SJCRH30 (cell line): ENCODE data around the gene AGRN. TPM values are rescaled to one million over a fixed set of nuclear protein-coding genes. Genes with fewer than 3 reads are reported as not detected.
"Not testable (repeated sequence)": the region's sequence is repeated elsewhere in the genome, so short reads cannot be mapped to it uniquely, and the experiment has no call there.

Experiments
- DNase-seq, 2 experiments: peaks; one replicate each; pipeline ENCODE4 v3.0.0-alpha.2; 2015 to 2020
- H3K27ac ChIP-seq: fragments of 250-450 bp; sonication (Bioruptor Pico); 2 replicates; pipeline ENCODE4 v1.5.1; 2020; ENCODE audit warnings: mild to moderate bottlenecking, moderate library complexity
- H3K27me3 ChIP-seq: fragments of 250-450 bp; sonication (Bioruptor Pico); 2 replicates; pipeline ENCODE4 v1.5.1; 2020; ENCODE audit warnings: mild to moderate bottlenecking, moderate library complexity
- H3K36me3 ChIP-seq: fragments of 250-450 bp; sonication (Bioruptor Pico); 2 replicates; pipeline ENCODE4 v1.5.1; 2020; ENCODE audit warnings: mild to moderate bottlenecking, moderate library complexity
- H3K4me1 ChIP-seq: fragments of 250-450 bp; sonication (Bioruptor Pico); 2 replicates; pipeline ENCODE4 v1.5.1; 2020; ENCODE audit warnings: mild to moderate bottlenecking, moderate library complexity
- H3K4me3 ChIP-seq: fragments of 250-450 bp; sonication (Bioruptor Pico); 2 replicates; pipeline ENCODE4 v1.5.1; 2020; ENCODE audit warnings: mild to moderate bottlenecking, moderate library complexity
- H3K9me3 ChIP-seq: fragments of 250-450 bp; sonication (Bioruptor Pico); replicated peaks from 2 replicates; pipeline ENCODE4 v1.5.1; 2020; ENCODE audit warnings: mild to moderate bottlenecking, moderate library complexity
- total RNA-seq: library from RNA; depleted of rRNA; stranded (reverse); fragments of >200 nt; shearing (Covaris generic); gene quantifications from 2 replicates; pipeline ENCODE4 v1.2.3, GENCODE V29; 2014

The AGRN gene
- total RNA-seq, 1 experiment from 2014 or later = 13.7 TPM

DNA sequence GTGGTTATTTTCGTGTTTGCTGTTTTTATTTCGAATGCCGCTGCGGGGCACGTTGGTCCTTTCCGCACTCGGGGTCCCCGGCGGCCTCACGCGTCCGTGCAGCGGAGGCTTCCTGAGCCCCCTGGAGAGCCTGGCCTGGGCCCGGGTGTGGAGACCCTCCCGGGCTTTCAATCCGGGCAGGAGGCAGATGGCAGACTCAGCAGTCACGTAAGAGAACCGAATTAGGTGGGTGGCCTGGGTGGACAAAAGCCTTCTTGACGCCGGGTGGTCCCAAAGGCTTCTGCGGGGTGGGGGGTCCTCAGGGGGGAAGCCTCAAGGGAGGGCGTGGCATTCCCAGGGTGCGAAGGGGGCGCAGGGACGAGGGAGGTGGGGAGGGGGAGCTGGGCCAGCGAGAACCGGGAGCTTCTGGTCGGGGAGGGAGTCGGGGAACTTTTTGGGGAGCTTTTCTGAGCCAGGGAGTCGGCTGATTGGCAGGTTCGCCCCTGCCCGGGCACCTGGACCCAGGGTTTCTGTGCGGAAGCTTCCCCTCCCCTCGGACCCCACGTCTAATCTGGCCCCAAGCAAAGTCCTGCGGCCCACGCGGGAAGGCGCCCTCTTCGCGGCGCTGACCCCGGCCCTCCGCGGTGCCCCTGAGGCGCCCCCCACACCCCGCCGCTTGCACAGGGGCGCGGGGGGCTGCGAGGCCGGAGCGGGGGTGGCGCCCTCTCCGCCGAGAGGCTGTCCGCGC is 18.7 kb upstream of the AGRN start:
- Histone ChIP-seq H3K27me3 (no peaks in the 10 kb centered on the region), H3K36me3 (no peaks in the 10 kb centered on the region), H3K4me1 (peaks cover 20% of the 10 kb centered on the region), H3K9me3 (no peaks in the 10 kb centered on the region), H3K27ac (peak overlapping the region; percentile 94), H3K4me3 (peak overlapping the region; percentile 70)
- DNase-seq = peak; percentile 74 to 79

DNA sequence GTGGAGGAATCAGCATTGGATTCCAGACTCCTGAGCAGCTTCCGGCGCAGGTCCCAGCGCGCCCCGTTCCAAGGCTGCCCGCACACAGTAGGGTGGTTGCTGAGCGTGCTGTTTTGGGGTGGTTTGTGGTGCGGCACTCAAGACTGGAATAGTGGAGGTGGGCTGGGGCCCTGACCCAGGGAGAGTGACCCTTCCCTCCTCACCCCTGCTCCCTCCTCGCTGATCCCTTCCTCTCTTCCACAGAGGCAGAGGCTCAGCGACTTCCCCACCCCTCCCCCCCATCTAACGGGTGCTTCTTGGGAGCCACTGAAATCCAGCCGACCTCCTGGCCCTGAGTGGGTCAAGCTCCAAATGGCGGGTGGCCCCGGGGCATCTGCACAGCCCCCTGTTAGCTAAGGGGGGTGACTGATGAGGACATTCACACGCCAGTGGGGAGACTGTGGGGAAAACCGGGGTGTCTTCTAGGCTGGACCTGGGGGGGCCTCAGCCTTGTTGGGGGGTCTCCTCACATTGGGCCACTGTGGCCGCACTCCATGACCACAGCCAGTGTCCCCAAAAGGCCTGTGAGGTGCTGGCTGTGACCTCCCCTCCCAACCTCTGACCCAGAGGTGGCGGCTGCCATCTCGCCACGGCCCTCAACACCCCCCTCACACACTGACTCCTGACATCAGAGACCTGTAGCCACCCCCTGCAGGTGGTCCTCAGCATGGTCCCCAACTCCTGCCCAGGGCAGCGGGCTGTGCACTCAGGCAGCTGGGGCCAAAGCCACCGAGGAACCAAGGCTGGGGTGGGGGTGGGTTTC is 16.1 kb upstream of the AGRN start:
- H3K36me3 ChIP-seq = no peaks in the 10 kb centered on the region
- H3K27me3 ChIP-seq = no peaks in the 10 kb centered on the region
- no peak for DNase-seq
- H3K9me3 ChIP-seq = no peaks in the 10 kb centered on the region
- H3K4me1 ChIP-seq = peaks cover 24% of the 10 kb centered on the region
- peak overlapping the region; percentile 27 for H3K4me3 ChIP-seq
- peak overlapping the region; percentile 93 for H3K27ac ChIP-seq

DNA sequence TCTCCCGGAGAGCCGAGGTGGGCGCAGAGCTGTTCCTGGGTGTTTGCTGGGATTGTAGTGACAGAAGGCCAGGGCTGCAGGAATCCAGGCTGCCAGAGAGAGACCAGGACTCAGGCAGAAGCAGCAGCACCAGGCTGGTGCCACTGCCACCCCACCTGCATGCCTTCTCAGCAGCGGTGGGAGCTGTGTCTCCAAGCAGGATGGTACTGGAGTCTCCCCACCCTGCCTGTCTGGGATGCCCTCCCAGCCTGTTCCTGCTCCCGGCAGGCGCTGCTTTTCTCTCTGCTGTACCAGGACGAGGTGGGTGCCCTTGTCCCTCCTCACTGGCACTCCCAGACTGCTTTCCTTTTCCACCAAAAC is 15.5 kb upstream of the AGRN start:
- H3K27me3 ChIP-seq = no peaks in the 10 kb centered on the region
- no peak for DNase-seq
- H3K36me3 ChIP-seq = no peaks in the 10 kb centered on the region
- no peaks in the 10 kb centered on the region for H3K9me3 ChIP-seq
- H3K4me3 ChIP-seq = peak overlapping the region; percentile 27
- peak overlapping the region; percentile 93 for H3K27ac ChIP-seq
- H3K4me1 ChIP-seq = peaks cover 24% of the 10 kb centered on the region

DNA sequence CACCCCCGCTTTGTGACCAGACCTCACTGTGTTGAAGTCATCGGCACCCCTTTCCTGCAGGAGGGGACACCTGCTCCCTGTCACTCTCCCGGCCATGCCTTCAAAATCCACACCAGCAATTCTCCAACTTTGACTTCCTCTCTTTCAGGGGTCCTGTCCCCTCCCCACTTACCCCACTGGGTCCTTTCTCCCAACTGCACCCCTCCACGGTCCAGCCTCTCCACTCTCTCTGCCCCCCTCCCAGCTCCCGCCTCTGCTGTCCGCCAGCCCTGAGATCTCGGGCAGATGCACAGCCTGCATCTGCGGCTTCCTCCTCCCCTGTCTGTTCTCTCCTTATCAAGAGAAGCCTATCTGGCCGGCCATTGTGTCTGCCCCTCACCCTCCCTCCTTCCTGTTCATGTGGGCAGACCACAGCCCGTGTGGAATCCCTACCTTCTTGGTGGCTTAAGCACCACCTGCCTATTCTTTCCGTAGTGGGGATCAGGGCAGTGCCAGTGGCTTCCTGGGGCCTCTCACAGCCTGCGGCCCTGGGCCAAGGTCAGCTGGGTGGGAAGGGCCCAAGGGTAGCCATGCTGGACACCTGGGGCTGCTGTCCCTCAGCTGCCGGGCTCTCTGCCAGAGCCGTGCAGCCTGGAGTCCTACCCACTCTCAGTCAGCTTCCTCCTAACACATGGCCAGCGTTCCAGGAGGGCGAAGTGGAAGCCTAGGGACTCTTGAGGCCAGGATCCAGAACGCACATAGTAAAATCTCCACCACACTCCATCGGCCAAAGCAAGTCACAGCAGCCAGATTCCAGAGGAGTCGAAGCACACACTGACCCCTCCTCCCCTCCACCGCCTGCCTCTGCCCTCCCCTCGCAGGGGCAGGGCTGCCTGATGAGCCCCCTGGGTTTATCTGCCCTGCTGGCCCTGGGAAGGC is 14.9 kb upstream of the AGRN start:
- DNase-seq = peak; percentile 88 to 93
- Histone ChIP-seq H3K4me3 (peak overlapping the region; percentile 27), H3K27ac (peak overlapping the region; percentile 93), H3K27me3 (no peaks in the 10 kb centered on the region), H3K36me3 (no peaks in the 10 kb centered on the region), H3K9me3 (no peaks in the 10 kb centered on the region), H3K4me1 (peaks cover 24% of the 10 kb centered on the region)

DNA sequence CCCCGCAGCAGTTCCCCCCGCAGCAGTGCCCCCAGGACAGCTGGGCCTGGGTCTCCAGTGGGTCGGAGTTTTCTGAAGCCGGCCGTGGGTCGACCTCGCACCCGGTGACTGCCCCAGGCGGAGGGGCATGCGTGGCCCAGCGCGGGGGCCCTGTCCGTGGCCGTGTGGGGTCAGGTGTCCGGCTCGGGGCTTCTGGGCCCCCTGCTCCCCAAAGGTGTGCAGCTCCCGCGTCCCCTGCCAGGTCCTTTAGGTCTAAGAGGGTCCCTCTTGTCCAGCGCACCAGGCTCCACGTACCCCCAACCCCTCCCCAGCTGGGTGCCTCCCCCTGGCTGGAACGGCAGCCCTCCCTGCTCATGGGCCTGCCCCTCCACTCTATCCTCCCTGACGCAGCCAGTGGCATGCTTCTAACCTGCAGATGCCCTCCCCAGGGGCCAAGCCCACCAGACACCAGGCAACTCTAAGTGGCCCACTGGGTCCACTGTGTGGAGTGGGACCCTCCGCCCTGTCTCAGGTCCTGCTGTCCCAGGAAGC is 14.1 kb upstream of the AGRN start:
- peak overlapping the region; percentile 27; the same call in 1 of the 2 replicates for H3K4me3 ChIP-seq
- peaks cover 24% of the 10 kb centered on the region for H3K4me1 ChIP-seq
- H3K27ac ChIP-seq = peak overlapping the region; percentile 93
- no peaks in the 10 kb centered on the region for H3K9me3 ChIP-seq
- H3K36me3 ChIP-seq = no peaks in the 10 kb centered on the region
- H3K27me3 ChIP-seq = no peaks in the 10 kb centered on the region
- no peak for DNase-seq

DNA sequence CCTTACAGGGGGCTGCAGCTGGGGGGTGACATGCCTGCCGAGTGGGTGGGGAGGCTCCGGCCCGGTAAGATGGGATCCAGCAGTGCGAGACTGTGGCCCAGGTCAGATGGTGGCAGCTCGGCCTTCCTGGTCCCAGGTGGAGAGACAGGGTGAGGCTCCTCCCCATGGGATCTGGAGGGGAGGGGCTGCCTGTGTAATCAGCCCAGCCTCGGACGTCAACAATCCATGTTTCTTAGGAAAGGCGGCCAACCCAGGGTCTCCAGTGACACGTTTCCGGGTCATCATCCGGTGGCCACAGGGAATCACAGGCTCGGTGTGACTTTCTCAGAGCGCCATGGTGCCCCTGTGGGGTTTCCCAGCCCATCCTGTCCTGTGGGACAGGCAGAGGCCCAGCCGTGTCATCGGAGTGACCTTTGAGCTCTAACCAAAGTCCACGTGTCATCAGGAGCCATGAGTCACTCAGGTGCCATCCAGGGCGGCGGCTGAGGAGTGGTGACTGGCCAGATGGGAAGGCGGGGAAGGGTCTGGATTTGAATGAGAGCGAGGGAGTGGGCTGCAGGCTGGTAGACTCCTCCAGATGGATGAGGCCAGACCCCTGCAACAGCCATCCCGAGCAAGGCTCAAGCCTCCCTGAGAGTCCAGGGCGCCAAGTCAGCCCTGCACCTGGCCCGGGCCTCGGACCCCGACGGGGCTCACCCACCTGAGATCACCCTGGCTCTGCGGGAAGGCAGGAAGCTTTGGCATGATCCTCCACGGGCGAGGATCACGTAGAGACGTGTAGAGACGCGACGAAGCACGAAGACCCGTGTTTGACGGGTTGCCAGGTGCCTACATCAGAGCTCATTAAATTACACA is 13.4 kb upstream of the AGRN start:
- H3K9me3 ChIP-seq = no peaks in the 10 kb centered on the region
- peaks cover 24% of the 10 kb centered on the region for H3K4me1 ChIP-seq
- no peaks in the 10 kb centered on the region for H3K36me3 ChIP-seq
- no peak for DNase-seq
- H3K27ac ChIP-seq = peak overlapping the region; percentile 93; the same call in 1 of the 2 replicates
- no peaks in the 10 kb centered on the region for H3K27me3 ChIP-seq
- no peak overlapping the region for H3K4me3 ChIP-seq

DNA sequence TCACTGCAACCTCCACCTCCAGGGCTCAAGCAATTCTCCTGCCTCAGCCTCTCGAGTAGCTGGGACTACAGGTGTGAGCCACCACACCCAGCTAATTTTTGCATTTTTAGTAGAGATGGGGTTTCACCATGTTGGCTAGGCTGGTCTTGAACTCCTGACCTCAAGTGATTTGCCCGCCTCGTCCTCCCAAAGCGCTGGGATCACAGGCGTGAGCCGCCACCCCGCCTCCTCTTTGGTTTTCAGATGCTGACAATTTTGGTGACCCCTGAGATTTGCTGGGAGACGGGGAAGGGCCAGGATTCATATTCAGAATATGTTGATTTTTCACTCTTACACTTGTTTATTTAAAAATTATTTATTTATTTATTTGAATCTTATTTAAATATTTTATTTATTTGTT is 9.8 kb upstream of the AGRN start:
- H3K4me1 ChIP-seq = peaks cover 13% of the 10 kb centered on the region
- H3K4me3 ChIP-seq, DNase-seq, H3K9me3 ChIP-seq, H3K27ac ChIP-seq, H3K36me3 ChIP-seq, H3K27me3 ChIP-seq: not testable (repeated sequence)

DNA sequence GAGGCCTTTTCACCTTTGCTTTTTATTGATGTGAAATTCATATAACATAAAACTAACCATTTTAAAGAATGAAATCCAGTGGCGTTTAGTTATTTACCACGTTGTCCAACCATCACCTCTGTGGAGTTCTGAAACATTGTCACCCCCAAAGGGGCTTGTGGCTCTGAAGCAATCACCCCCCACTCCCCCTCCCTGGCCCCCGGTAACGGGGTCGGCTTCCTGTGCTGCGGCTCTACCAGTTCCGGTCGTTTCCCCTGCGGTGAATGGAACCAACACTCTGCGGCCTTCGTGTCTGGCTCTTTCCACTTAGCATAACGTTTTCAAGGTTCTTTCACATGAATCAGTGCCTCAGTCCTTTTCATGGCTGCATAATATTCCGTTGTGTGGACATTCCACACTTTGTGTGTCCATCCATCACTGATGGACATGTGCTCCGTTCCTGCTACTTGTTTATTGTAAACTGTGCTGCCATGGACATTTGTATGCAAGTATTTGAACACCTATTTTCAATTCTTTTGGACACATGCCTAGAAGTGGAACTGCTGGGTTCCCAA is 8.4 kb upstream of the AGRN start:
- no peaks in the 10 kb centered on the region for H3K9me3 ChIP-seq
- H3K4me1 ChIP-seq = peaks cover 6% of the 10 kb centered on the region
- H3K36me3 ChIP-seq = no peaks in the 10 kb centered on the region
- DNase-seq = no peak
- H3K27me3 ChIP-seq = no peaks in the 10 kb centered on the region
- H3K27ac ChIP-seq = no peak overlapping the region
- H3K4me3 ChIP-seq = no peak overlapping the region

DNA sequence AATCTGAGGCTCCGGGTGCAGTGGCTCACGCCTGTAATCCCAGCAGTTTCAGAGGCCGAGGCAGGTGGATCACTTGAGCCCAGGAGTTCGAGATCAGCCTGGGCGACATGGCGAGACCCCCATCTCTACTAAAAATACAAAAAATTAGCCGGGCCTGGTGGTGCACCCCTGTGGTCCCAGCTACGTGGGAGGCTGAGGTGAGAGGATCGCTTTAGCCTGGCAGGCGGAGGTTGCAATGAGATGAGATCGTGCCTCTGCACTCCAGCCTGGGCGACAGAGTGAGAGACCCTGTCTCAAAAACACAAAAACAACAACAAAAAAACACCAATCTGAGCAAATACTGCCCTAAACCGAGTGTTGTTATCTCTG is 7.2 kb upstream of the AGRN start:
- DNase-seq, H3K27ac ChIP-seq, H3K4me1 ChIP-seq, H3K36me3 ChIP-seq, H3K27me3 ChIP-seq, H3K9me3 ChIP-seq: not testable (repeated sequence)
- H3K4me3 ChIP-seq = peak overlapping the region; percentile 58

DNA sequence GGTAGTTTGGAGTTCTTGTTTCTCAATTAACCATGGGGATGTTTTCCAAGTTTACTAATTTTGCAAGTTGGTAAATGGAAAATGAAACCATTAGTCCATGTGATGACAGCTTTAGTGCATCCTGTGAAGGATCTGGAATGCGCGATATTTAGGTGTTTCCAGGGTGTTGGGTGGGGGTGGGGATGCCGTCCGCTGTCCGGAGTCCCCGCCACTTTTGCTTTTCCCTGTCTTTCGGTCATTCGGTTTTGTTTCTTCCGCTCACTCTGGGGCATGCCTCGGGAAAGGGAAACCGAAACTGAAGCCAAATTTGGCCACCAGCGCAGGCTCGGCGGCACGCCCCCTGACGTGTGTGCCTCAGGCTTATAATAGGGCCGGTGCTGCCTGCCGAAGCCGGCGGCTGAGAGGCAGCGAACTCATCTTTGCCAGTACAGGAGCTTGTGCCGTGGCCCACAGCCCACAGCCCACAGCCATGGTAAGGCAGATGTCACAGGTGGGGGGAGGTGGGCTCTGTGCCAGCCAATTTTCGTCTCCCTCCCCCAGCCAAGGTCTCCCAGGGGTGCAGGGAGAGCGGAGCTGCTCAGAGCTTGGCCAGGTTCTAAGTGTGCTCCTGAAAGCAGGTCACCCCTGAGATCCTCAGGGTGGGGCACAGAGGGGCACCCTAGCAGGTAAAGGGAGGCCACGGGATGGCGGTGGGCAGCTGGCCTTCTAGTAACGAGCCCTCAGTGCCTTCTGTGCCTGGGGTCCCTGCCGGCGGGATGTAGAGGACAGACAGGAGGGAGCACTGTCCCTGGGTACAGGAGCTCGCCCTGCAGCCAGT is 6.6 kb upstream of the AGRN start, which contains the start of gene ISG15:
Gene ISG15 (plus strand): TSS at position 393 of the 817 bp plus-strand sequence. CDS start 77 bp downstream, at position 470.
- peak; percentile 77 to 83 for DNase-seq
- H3K27ac ChIP-seq = no peak within 1 kb of the TSS
- peak within 1 kb of the TSS; percentile 58 for H3K4me3 ChIP-seq
- H3K27me3 ChIP-seq = no peaks in the 10 kb centered on the region
- H3K9me3 ChIP-seq = no peaks in the 10 kb centered on the region
- peaks cover 5% of the 10 kb centered on the region; the same call in 1 of the 2 replicates for H3K4me1 ChIP-seq
- no peaks in the 10 kb centered on the region for H3K36me3 ChIP-seq

DNA sequence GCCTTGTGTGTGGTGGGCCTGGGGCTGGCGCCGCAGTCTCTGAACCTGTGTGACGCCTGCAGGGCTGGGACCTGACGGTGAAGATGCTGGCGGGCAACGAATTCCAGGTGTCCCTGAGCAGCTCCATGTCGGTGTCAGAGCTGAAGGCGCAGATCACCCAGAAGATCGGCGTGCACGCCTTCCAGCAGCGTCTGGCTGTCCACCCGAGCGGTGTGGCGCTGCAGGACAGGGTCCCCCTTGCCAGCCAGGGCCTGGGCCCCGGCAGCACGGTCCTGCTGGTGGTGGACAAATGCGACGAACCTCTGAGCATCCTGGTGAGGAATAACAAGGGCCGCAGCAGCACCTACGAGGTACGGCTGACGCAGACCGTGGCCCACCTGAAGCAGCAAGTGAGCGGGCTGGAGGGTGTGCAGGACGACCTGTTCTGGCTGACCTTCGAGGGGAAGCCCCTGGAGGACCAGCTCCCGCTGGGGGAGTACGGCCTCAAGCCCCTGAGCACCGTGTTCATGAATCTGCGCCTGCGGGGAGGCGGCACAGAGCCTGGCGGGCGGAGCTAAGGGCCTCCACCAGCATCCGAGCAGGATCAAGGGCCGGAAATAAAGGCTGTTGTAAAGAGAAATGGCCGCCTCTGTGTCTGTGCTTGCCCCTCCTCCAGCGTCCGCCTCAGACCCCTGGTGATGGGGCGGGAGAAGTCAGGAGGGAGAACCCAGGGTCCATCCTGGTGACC is 5.8 kb upstream of the AGRN start:
- H3K4me3 ChIP-seq = peak overlapping the region; percentile 58
- H3K27me3 ChIP-seq = no peaks in the 10 kb centered on the region
- H3K4me1 ChIP-seq = peaks cover 5% of the 10 kb centered on the region; the same call in 1 of the 2 replicates
- no peak for DNase-seq
- no peaks in the 10 kb centered on the region for H3K9me3 ChIP-seq
- no peaks in the 10 kb centered on the region for H3K36me3 ChIP-seq
- H3K27ac ChIP-seq = no peak overlapping the region
